Effector memory CD4-positive, alpha-beta T cell (primary cell): ENCODE data around the gene GIPC3.

ENCODE experiments used
- DNase-seq, 3 donors: peaks; one replicate each; pipeline ENCODE4 v3.0.0-alpha.2; 2020
- H3K27ac ChIP-seq: 2 replicates; pipeline ENCODE4 v1.7.0; 2013; ENCODE audit warnings: mild to moderate bottlenecking, low read length, moderate library complexity; ENCODE audit not compliant: insufficient read depth, poor library complexity, severe bottlenecking
- H3K27me3 ChIP-seq: replicated peaks from 2 replicates; pipeline ENCODE4 v1.7.0; 2013; ENCODE audit warnings: mild to moderate bottlenecking, low read length; ENCODE audit not compliant: insufficient read depth, control insufficient read depth, poor library complexity, severe bottlenecking
- H3K36me3 ChIP-seq: 2 replicates; pipeline ENCODE4 v1.7.0; 2013; ENCODE audit warnings: mild to moderate bottlenecking, low read length, moderate library complexity; ENCODE audit not compliant: control insufficient read depth, insufficient read depth
- H3K4me1 ChIP-seq: 2 replicates; pipeline ENCODE4 v1.7.0; 2013; ENCODE audit warnings: low read length, mild to moderate bottlenecking; ENCODE audit not compliant: control insufficient read depth, insufficient read depth, poor library complexity, severe bottlenecking
- H3K4me3 ChIP-seq: 2 replicates; pipeline ENCODE4 v1.7.0; 2013; ENCODE audit warnings: low read length, low read depth, mild to moderate bottlenecking; ENCODE audit not compliant: insufficient read depth, poor library complexity, severe bottlenecking
- H3K9me3 ChIP-seq: 2 replicates; pipeline ENCODE4 v1.7.0; 2013; ENCODE audit warnings: mild to moderate bottlenecking, low read length, moderate library complexity; ENCODE audit not compliant: control insufficient read depth

Gene GIPC3

GRCh38 chr19:3610745-3611717 lies 25.8 kb downstream of the GIPC3 start:
- no peak overlapping the region for H3K4me3 ChIP-seq
- H3K9me3 ChIP-seq = no peaks in the 10 kb centered on the region
- peaks cover 10% of the 10 kb centered on the region for H3K4me1 ChIP-seq
- no peak overlapping the region for H3K27ac ChIP-seq
- peaks cover 25% of the 10 kb centered on the region for H3K36me3 ChIP-seq
- no peaks in the 10 kb centered on the region for H3K27me3 ChIP-seq
- no peak for DNase-seq

GRCh38 chr19:3611841-3612240 lies 26.6 kb downstream of the GIPC3 start:
- H3K27me3 ChIP-seq = no peaks in the 10 kb centered on the region
- H3K4me3 ChIP-seq = no peak overlapping the region
- no peak for DNase-seq
- H3K4me1 ChIP-seq = peaks cover 2% of the 10 kb centered on the region
- H3K27ac ChIP-seq = no peak overlapping the region
- H3K9me3 ChIP-seq = no peaks in the 10 kb centered on the region
- peaks cover 25% of the 10 kb centered on the region for H3K36me3 ChIP-seq

- Histone ChIP-seq H3K36me3 (peaks cover 29% of the 10 kb centered on the region), H3K4me3 (no peak overlapping the region), H3K9me3 (no peaks in the 10 kb centered on the region), H3K27me3 (no peaks in the 10 kb centered on the region), H3K27ac (no peak overlapping the region), H3K4me1 (no peaks in the 10 kb centered on the region)
- DNase-seq = no peak
Measured at GRCh38 chr19:3612330-3612729, 27.1 kb downstream of the GIPC3 start.

- H3K36me3 ChIP-seq = peaks cover 29% of the 10 kb centered on the region
- no peak overlapping the region for H3K4me3 ChIP-seq
- no peaks in the 10 kb centered on the region for H3K4me1 ChIP-seq
- no peaks in the 10 kb centered on the region for H3K27me3 ChIP-seq
- no peak for DNase-seq
- no peak overlapping the region for H3K27ac ChIP-seq
- H3K9me3 ChIP-seq = no peaks in the 10 kb centered on the region
Measured at GRCh38 chr19:3612901-3613741, 27.8 kb downstream of the GIPC3 start.

- DNase-seq = no peak
- H3K4me3 ChIP-seq = no peak overlapping the region
- no peaks in the 10 kb centered on the region for H3K9me3 ChIP-seq
- no peaks in the 10 kb centered on the region for H3K27me3 ChIP-seq
- no peak overlapping the region for H3K27ac ChIP-seq
- H3K4me1 ChIP-seq = no peaks in the 10 kb centered on the region
- H3K36me3 ChIP-seq = peaks cover 39% of the 10 kb centered on the region
Measured at GRCh38 chr19:3613818-3614661, 28.8 kb downstream of the GIPC3 start.

GRCh38 chr19:3614858-3615505 lies 29.7 kb downstream of the GIPC3 start:
- no peak overlapping the region for H3K4me3 ChIP-seq
- H3K4me1 ChIP-seq = no peaks in the 10 kb centered on the region
- H3K27ac ChIP-seq = no peak overlapping the region
- no peak for DNase-seq
- no peaks in the 10 kb centered on the region for H3K9me3 ChIP-seq
- H3K27me3 ChIP-seq = no peaks in the 10 kb centered on the region
- peaks cover 46% of the 10 kb centered on the region for H3K36me3 ChIP-seq

- Histone ChIP-seq H3K9me3 (no peaks in the 10 kb centered on the region), H3K36me3 (peaks cover 48% of the 10 kb centered on the region), H3K27ac (no peak overlapping the region), H3K4me3 (no peak overlapping the region), H3K4me1 (no peaks in the 10 kb centered on the region), H3K27me3 (no peaks in the 10 kb centered on the region)
- no peak for DNase-seq
Measured at GRCh38 chr19:3615524-3616135, 30.4 kb downstream of the GIPC3 start.

- Histone ChIP-seq H3K4me3 (no peak overlapping the region), H3K27me3 (no peaks in the 10 kb centered on the region), H3K9me3 (no peaks in the 10 kb centered on the region), H3K4me1 (no peaks in the 10 kb centered on the region), H3K36me3 (peaks cover 48% of the 10 kb centered on the region), H3K27ac (no peak overlapping the region)
- no peak for DNase-seq
Measured at GRCh38 chr19:3617463-3617862, 32.2 kb downstream of the GIPC3 start.
